Measurements from ENCODE around the gene NR4A2. TPM values are rescaled to one million over a fixed set of nuclear protein-coding genes. Genes with fewer than 3 reads are reported as not detected.

The NR4A2 gene
- polyA plus RNA-seq, 1 of the 3 experiments (the other 2 are of a cell fraction): 16.2 TPM

DNA sequence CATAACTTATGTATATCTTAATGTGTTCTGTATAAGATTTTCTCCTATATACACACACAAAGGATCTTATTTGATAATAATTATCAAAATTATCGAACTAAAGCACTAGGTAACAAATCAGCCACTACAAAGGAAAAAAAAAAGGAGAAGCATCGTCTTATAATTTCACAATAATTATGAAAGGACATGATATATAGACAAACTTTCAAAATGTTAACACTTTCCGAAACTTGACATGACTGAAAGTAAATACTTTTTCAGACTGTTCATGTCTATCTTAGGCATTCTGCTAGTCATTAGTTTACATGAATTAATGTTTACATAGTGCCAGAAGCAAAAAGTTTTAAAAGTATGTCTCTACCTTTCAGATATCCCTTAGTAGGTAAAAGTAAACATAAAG is 7.3 kb upstream of the NR4A2 start (continued):
- TF ChIP-seq, protein P1, sequence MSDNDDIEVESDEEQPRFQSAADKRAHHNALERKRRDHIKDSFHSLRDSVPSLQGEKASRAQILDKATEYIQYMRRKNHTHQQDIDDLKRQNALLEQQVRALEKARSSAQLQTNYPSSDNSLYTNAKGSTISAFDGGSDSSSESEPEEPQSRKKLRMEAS (IDR thresholded peaks at IDR 0.05; ENCODE audit: low read depth): no peak

DNA sequence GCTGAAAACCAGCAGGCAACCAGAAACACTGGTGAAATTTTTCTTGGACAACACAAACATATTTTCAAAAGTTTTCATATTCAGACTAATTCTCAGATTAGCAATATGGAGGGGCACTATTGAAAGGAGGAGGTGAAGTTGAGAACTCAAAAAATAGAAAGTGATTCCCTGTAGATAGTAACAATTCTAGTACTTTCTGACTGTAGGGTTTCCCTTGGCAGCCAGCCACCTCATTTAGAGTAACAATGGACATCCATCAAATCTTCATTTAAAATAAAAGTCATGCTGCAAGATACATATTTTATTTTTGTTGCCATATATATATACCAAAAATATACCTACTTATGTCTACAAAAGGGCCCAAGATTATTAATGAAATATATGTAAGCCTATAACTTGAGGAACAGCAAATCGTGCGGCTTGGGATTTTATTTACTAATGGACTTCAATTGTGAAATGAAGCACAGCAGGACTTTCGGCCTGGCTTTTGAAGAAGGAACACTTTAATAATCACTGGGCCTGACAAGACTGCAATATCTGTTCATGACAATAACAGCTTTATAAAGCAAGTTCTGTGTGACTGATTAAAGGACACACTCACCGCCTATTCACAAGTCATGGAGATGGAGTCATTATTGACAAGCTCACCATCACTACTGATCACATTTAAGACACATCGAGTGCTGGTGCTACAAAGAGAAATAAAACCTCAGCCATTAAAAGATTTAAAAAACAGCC is 6.8 kb upstream of the NR4A2 start:
- Histone ChIP-seq H3F3A (replicated peaks; ENCODE audit: insufficient read depth) (peaks cover 31% of the 10 kb centered on the region), H3K4me1 (ENCODE audit: control insufficient read depth in 1 of 2, insufficient read depth in 2 of 2, low read depth in 1 of 2, low read length in 1 of 2) (peaks cover 10 to 12% of the 10 kb centered on the region in 2 experiments; a peak in 3 of 4 replicates), H4K20me1 (ENCODE audit: insufficient read depth) (no peaks in the 10 kb centered on the region), H3K4me3 (ENCODE audit: low read depth in 2 of 2, low read length in 1 of 2) (no peak overlapping the region), H3K27me3 (ENCODE audit: insufficient read depth) (no peaks in the 10 kb centered on the region), H3K79me2 (ENCODE audit: insufficient read depth) (no peaks in the 10 kb centered on the region), H3K9ac (no peak overlapping the region), H3K27ac (ENCODE audit: low read depth in 2 of 2, low read length in 1 of 2) (no peak overlapping the region), H3K9me2 (no peaks in the 10 kb centered on the region), H3K9me3 (no peaks in the 10 kb centered on the region), H3K36me3 (replicated peaks in 1 of 2; ENCODE audit: control insufficient read depth in 1 of 2, insufficient read depth in 2 of 2, low read length in 1 of 2) (peaks cover 0 to 3% of the 10 kb centered on the region in 2 experiments), H2AFZ (ENCODE audit: low read depth) (no peak overlapping the region), H3K4me2 (no peak overlapping the region)
- ChIA-PET CTCF (interaction anchor here (1.9 kb wide), 1 partner anchor 250 kb away, joined by 8 read pairs; no protein-coding TSS in a partner anchor), POLR2A (no interaction called here)
- DNase-seq: no peak
- TF ChIP-seq, protein P2, sequence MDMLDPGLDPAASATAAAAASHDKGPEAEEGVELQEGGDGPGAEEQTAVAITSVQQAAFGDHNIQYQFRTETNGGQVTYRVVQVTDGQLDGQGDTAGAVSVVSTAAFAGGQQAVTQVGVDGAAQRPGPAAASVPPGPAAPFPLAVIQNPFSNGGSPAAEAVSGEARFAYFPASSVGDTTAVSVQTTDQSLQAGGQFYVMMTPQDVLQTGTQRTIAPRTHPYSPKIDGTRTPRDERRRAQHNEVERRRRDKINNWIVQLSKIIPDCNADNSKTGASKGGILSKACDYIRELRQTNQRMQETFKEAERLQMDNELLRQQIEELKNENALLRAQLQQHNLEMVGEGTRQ (IDR thresholded peaks at IDR 0.05; ENCODE audit: borderline replicate concordance, low read depth, low read length): no peak
- TF ChIP-seq ELF1 (IDR thresholded peaks at IDR 0.05) (no peak), TCF12 (IDR thresholded peaks at IDR 0.05) (no peak), SIN3A (IDR thresholded peaks at IDR 0.05; ENCODE audit: borderline replicate concordance, low read depth, low read length) (no peak), RAD21 (IDR thresholded peaks at IDR 0.05; ENCODE audit: low read length) (no peak), RFX5 (IDR thresholded peaks at IDR 0.05; ENCODE audit: low read length) (no peak), SMC3 (IDR thresholded peaks at IDR 0.05; ENCODE audit: low read depth, low read length) (no peak), GATA2 (CRISPR knock-in tag; IDR thresholded peaks at IDR 0.05) (no peak), NFIC (IDR thresholded peaks at IDR 0.05; ENCODE audit: borderline replicate concordance) (no peak), MEF2A (IDR thresholded peaks at IDR 0.05; ENCODE audit: borderline replicate concordance, low read depth) (no peak), CHD2 (IDR thresholded peaks at IDR 0.05; ENCODE audit: low read length, partially characterized antibody) (no peak), JUND (IDR thresholded peaks at IDR 0.05) (no peak), YY1 (IDR thresholded peaks at IDR 0.05; ENCODE audit: low read depth) (no peak), TAF1 (IDR thresholded peaks at IDR 0.05; ENCODE audit: borderline replicate concordance, low read depth, low read length) (no peak), FOXM1 (IDR thresholded peaks at IDR 0.05; ENCODE audit: low read depth) (no peak)
- TF ChIP-seq, protein P3, sequence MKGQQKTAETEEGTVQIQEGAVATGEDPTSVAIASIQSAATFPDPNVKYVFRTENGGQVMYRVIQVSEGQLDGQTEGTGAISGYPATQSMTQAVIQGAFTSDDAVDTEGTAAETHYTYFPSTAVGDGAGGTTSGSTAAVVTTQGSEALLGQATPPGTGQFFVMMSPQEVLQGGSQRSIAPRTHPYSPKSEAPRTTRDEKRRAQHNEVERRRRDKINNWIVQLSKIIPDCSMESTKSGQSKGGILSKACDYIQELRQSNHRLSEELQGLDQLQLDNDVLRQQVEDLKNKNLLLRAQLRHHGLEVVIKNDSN (IDR thresholded peaks at IDR 0.05; ENCODE audit: borderline replicate concordance, low read depth): no peak
- TF ChIP-seq, protein P1 (IDR thresholded peaks at IDR 0.05; ENCODE audit: low read depth): no peak
- TF ChIP-seq, protein P4, sequence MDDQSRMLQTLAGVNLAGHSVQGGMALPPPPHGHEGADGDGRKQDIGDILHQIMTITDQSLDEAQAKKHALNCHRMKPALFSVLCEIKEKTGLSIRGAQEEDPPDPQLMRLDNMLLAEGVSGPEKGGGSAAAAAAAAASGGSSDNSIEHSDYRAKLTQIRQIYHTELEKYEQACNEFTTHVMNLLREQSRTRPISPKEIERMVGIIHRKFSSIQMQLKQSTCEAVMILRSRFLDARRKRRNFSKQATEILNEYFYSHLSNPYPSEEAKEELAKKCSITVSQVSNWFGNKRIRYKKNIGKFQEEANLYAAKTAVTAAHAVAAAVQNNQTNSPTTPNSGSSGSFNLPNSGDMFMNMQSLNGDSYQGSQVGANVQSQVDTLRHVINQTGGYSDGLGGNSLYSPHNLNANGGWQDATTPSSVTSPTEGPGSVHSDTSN (IDR thresholded peaks at IDR 0.05): no peak
- TF ChIP-seq, protein P5, sequence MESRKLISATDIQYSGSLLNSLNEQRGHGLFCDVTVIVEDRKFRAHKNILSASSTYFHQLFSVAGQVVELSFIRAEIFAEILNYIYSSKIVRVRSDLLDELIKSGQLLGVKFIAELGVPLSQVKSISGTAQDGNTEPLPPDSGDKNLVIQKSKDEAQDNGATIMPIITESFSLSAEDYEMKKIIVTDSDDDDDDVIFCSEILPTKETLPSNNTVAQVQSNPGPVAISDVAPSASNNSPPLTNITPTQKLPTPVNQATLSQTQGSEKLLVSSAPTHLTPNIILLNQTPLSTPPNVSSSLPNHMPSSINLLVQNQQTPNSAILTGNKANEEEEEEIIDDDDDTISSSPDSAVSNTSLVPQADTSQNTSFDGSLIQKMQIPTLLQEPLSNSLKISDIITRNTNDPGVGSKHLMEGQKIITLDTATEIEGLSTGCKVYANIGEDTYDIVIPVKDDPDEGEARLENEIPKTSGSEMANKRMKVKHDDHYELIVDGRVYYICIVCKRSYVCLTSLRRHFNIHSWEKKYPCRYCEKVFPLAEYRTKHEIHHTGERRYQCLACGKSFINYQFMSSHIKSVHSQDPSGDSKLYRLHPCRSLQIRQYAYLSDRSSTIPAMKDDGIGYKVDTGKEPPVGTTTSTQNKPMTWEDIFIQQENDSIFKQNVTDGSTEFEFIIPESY (IDR thresholded peaks at IDR 0.05; ENCODE audit: borderline replicate concordance, low read depth): no peak
- TF ChIP-seq, protein P6, sequence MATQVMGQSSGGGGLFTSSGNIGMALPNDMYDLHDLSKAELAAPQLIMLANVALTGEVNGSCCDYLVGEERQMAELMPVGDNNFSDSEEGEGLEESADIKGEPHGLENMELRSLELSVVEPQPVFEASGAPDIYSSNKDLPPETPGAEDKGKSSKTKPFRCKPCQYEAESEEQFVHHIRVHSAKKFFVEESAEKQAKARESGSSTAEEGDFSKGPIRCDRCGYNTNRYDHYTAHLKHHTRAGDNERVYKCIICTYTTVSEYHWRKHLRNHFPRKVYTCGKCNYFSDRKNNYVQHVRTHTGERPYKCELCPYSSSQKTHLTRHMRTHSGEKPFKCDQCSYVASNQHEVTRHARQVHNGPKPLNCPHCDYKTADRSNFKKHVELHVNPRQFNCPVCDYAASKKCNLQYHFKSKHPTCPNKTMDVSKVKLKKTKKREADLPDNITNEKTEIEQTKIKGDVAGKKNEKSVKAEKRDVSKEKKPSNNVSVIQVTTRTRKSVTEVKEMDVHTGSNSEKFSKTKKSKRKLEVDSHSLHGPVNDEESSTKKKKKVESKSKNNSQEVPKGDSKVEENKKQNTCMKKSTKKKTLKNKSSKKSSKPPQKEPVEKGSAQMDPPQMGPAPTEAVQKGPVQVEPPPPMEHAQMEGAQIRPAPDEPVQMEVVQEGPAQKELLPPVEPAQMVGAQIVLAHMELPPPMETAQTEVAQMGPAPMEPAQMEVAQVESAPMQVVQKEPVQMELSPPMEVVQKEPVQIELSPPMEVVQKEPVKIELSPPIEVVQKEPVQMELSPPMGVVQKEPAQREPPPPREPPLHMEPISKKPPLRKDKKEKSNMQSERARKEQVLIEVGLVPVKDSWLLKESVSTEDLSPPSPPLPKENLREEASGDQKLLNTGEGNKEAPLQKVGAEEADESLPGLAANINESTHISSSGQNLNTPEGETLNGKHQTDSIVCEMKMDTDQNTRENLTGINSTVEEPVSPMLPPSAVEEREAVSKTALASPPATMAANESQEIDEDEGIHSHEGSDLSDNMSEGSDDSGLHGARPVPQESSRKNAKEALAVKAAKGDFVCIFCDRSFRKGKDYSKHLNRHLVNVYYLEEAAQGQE (IDR thresholded peaks at IDR 0.05; ENCODE audit: low read depth, low read length): no peak
- WGBS (ENCODE audit: low lambda C conversion rate): 37% methylated on average over 5 of the region's 5 CpGs
